K562 (cell line): ENCODE data around the gene MAP2K7. TPM values are rescaled to one million over a fixed set of nuclear protein-coding genes. Genes with fewer than 3 reads are reported as not detected.
A peak's percentile ranks its signal among the peaks of the same experiment; 100 is the strongest.

Experiments
- ARID2 ChIP-seq: fragments of 450-650 bp; IDR thresholded peaks from 2 replicates; pipeline ENCODE4 v1.6.1; 2017; ENCODE audit warnings: antibody characterized with exemption, mild to moderate bottlenecking
- CAMTA2 ChIP-seq: fragments of 250-450 bp; sonication (Bioruptor Pico); conservative IDR thresholded peaks from 2 replicates; pipeline ENCODE4 v1.5.1; 2022
- CBX1 ChIP-seq: sonication (generic); IDR thresholded peaks from 2 replicates; pipeline ENCODE4 v1.6.1; 2016; ENCODE audit warnings: antibody characterized with exemption, low read depth, mild to moderate bottlenecking
- CCAR2 ChIP-seq: fragments of 200-400 bp; formaldehyde crosslinking; IDR thresholded peaks from 2 replicates; pipeline ENCODE4 v1.6.1; 2017; ENCODE audit warnings: mild to moderate bottlenecking, low read depth, low read length
- EHMT2 ChIP-seq: fragments of 450-650 bp; IDR thresholded peaks from 2 replicates; pipeline ENCODE4 v1.6.1; 2018; ENCODE audit warnings: antibody characterized with exemption
- ETV5 ChIP-seq: sonication (generic); formaldehyde crosslinking; IDR thresholded peaks from 2 replicates; pipeline ENCODE4 v1.4.0; 2020; ENCODE audit warnings: low read depth, mild to moderate bottlenecking, missing genetic modification reagents
- FOXP4 ChIP-seq: sonication (generic); formaldehyde crosslinking; IDR thresholded peaks from 2 replicates; pipeline ENCODE4 v1.8.0; 2022; ENCODE audit warnings: mild to moderate bottlenecking, missing genetic modification reagents, borderline replicate concordance
- GTF2A2 ChIP-seq: IDR thresholded peaks from 2 replicates; pipeline ENCODE4 v1.6.1; 2016; ENCODE audit warnings: mild to moderate bottlenecking, missing genetic modification characterization, missing compliant biosample characterization
- HDAC2 ChIP-seq: fragments of 450-650 bp; IDR thresholded peaks from 2 replicates; pipeline ENCODE4 v1.6.1; 2016; ENCODE audit warnings: mild to moderate bottlenecking
- NFE2L1 ChIP-seq: fragments of 450-650 bp; IDR thresholded peaks from 2 replicates; pipeline ENCODE4 v1.6.1; 2016; ENCODE audit warnings: missing genetic modification characterization, low read depth, mild to moderate bottlenecking, missing compliant biosample characterization, moderate library complexity, borderline replicate concordance
- POLR2A ChIP-seq: fragments of 450-650 bp; conservative IDR thresholded peaks from 2 replicates; pipeline ENCODE4 v1.6.1; 2016
- POLR2AphosphoS2 ChIP-seq: IDR thresholded peaks from 2 replicates; pipeline ENCODE4 v1.6.1; 2012; ENCODE audit warnings: low read length, improper control_type of control experiment
- SMAD4 ChIP-seq: fragments of 250-450 bp; sonication (Bioruptor Pico); conservative IDR thresholded peaks from 2 replicates; pipeline ENCODE4 v1.8.0; 2021; ENCODE audit warnings: inconsistent platforms, mild to moderate bottlenecking, moderate library complexity
- SMARCA4 ChIP-seq: fragments of 450-650 bp; IDR thresholded peaks from 2 replicates; pipeline ENCODE4 v1.6.1; 2016
- SMARCA5 ChIP-seq: fragments of 450-650 bp; IDR thresholded peaks from 2 replicates; pipeline ENCODE4 v1.6.1; 2016
- SP1 ChIP-seq: sonication (generic); formaldehyde crosslinking; IDR thresholded peaks from 2 replicates; pipeline ENCODE4 v1.8.1; 2022; ENCODE audit warnings: mild to moderate bottlenecking, missing genetic modification reagents
- SREBF2 ChIP-seq: sonication (generic); formaldehyde crosslinking; IDR thresholded peaks from 2 replicates; pipeline ENCODE4 v1.4.0; 2020; ENCODE audit warnings: mild to moderate bottlenecking, missing genetic modification reagents
- TAF1 ChIP-seq: IDR thresholded peaks from 2 replicates; pipeline ENCODE4 v1.6.1; 2011; ENCODE audit warnings: mild to moderate bottlenecking, low read length, moderate library complexity; ENCODE audit not compliant: insufficient read depth, control insufficient read depth, severe bottlenecking; ENCODE audit errors: extremely low read depth
- ZBTB33 ChIP-seq: sonication (generic); formaldehyde crosslinking; IDR thresholded peaks from 2 replicates; pipeline ENCODE4 v1.8.1; 2023; ENCODE audit warnings: mild to moderate bottlenecking, missing genetic modification reagents
- ZNF140 ChIP-seq: fragments of 250-450 bp; sonication (Bioruptor Pico); IDR thresholded peaks from 2 replicates; pipeline ENCODE4 v1.8.0; 2021; ENCODE audit warnings: moderate library complexity, mild to moderate bottlenecking, inconsistent platforms
- ZNF282 ChIP-seq: sonication (generic); formaldehyde crosslinking; IDR thresholded peaks from 2 replicates; pipeline ENCODE4 v1.8.1; 2023; ENCODE audit warnings: missing genetic modification reagents
- polyA plus RNA-seq, 8 experiments: library from polyadenylated mRNA; depleted of rRNA in 4 of 8; stranded (reverse) in 5 of 8; unstranded in 3 of 8; fragments of >200 nt; fragmentation: Nextera tagmentation in 2 of 8; fragmentation: Illumina TruSeq in 1 of 8; extraction: Ambion mirVana in 2 of 8; extraction: Trizol in 1 of 8; gene quantifications; 2 replicates each; pipeline versions ENCODE4 v1.2.1 to v1.2.3, GENCODE V29; 2011 to 2014; ENCODE audit warnings: inconsistent platforms in 1 of 8, missing spikeins in 1 of 8
- total RNA-seq, 7 experiments: library from RNA; depleted of rRNA in 6 of 7; stranded (reverse); fragments of >200 nt in 6 of 7; fragmentation: Illumina TruSeq in 2 of 7; extraction: Trizol in 2 of 7; gene quantifications; 2 replicates each; pipeline versions ENCODE4 v1.2.1 to v1.2.3, GENCODE V29; 2011 to 2021; ENCODE audit warnings: low replicate concordance in 1 of 7
- TF ChIP-seq, protein P1 (sequence below): IDR thresholded peaks from 2 replicates; pipeline ENCODE4 v1.6.1; 2012; ENCODE audit warnings: low read depth, low read length, improper control_type of control experiment, borderline replicate concordance
- TF ChIP-seq, protein P2 (sequence below): IDR thresholded peaks from 2 replicates; pipeline ENCODE4 v1.6.1; 2014; ENCODE audit warnings: antibody characterized with exemption

MAP2K7 gene
- total and polyA plus RNA-seq, 9 of the 15 experiments (the other 6 are each of a cell fraction or from before 2014, with no cell fraction given), result 0.51 to 45.8 (median 14.1) TPM

GRCh38 chr19:7926727-7927604 is 23.3 kb downstream of the MAP2K7 start (continued):
- TF ChIP-seq EHMT2 (no peak), SMARCA4 (no peak), POLR2A (peak; percentile 46; the same call in 1 of the 2 replicates), SMAD4 (CRISPR knock-in tag) (no peak), CCAR2 (no peak), GTF2A2 (tag) (no peak), NFE2L1 (no peak), SREBF2 (CRISPR knock-in tag) (no peak), ARID2 (no peak), CAMTA2 (CRISPR knock-in tag) (no peak), ZNF282 (CRISPR knock-in tag) (no peak), POLR2AphosphoS2 (peak; percentile 94; the same call in 1 of the 2 replicates), ZBTB33 (peak; percentile 99), CBX1 (no peak), ETV5 (CRISPR knock-in tag) (no peak), TAF1 (no peak), ZNF140 (no peak), SP1 (CRISPR knock-in tag) (no peak), FOXP4 (CRISPR knock-in tag) (no peak), SMARCA5 (no peak), HDAC2 (no peak)
- TF ChIP-seq, protein P1, sequence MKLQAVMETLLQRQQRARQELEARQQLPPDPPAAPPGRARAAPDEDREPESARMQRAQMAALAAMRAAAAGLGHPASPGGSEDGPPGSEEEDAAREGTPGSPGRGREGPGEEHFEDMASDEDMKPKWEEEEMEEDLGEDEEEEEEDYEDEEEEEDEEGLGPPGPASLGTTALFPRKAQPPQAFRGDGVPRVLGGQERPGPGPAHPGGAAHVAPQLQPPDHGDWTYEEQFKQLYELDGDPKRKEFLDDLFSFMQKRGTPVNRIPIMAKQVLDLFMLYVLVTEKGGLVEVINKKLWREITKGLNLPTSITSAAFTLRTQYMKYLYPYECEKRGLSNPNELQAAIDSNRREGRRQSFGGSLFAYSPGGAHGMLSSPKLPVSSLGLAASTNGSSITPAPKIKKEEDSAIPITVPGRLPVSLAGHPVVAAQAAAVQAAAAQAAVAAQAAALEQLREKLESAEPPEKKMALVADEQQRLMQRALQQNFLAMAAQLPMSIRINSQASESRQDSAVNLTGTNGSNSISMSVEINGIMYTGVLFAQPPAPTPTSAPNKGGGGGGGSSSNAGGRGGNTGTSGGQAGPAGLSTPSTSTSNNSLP, result no peak
- TF ChIP-seq, protein P2, sequence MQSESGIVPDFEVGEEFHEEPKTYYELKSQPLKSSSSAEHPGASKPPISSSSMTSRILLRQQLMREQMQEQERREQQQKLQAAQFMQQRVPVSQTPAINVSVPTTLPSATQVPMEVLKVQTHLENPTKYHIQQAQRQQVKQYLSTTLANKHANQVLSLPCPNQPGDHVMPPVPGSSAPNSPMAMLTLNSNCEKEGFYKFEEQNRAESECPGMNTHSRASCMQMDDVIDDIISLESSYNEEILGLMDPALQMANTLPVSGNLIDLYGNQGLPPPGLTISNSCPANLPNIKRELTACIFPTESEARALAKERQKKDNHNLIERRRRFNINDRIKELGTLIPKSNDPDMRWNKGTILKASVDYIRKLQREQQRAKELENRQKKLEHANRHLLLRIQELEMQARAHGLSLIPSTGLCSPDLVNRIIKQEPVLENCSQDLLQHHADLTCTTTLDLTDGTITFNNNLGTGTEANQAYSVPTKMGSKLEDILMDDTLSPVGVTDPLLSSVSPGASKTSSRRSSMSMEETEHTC, result no peak
